Neuronal stem cell (in vitro differentiated cells): ENCODE measurements around the gene LTC4S.

Experiments
- DNase-seq: peaks from one replicate; pipeline ENCODE4 v3.0.0-alpha.2; 2013; ENCODE audit warnings: low spot score
- H2AFZ ChIP-seq: one replicate; pipeline ENCODE4 v1.6.1; 2013; ENCODE audit warnings: mild to moderate bottlenecking, low read length, inconsistent platforms
- H2AK5ac ChIP-seq: 2 replicates; pipeline ENCODE4 v1.6.1; 2013; ENCODE audit warnings: low read depth, mild to moderate bottlenecking, inconsistent platforms, low read length, moderate library complexity, mixed read lengths
- H2BK120ac ChIP-seq: 2 replicates; pipeline ENCODE4 v1.6.1; 2013; ENCODE audit warnings: low read depth, mild to moderate bottlenecking, inconsistent platforms, low read length, moderate library complexity, mixed read lengths
- H2BK12ac ChIP-seq: one replicate; pipeline ENCODE4 v1.6.1; 2013; ENCODE audit warnings: low read length, inconsistent platforms
- H2BK15ac ChIP-seq: 2 replicates; pipeline ENCODE4 v1.6.1; 2013; ENCODE audit warnings: mild to moderate bottlenecking, low read length, inconsistent platforms, mixed read lengths
- H2BK5ac ChIP-seq: one replicate; pipeline ENCODE4 v1.6.1; 2013; ENCODE audit warnings: inconsistent platforms, mild to moderate bottlenecking, low read length, moderate library complexity
- H3K14ac ChIP-seq: one replicate; pipeline ENCODE4 v1.6.1; 2013; ENCODE audit warnings: low read length, inconsistent platforms
- H3K18ac ChIP-seq: 2 replicates; pipeline ENCODE4 v1.6.1; 2013; ENCODE audit warnings: low read length, inconsistent platforms
- H3K23ac ChIP-seq: 2 replicates; pipeline ENCODE4 v1.6.1; 2013; ENCODE audit warnings: low read depth, mild to moderate bottlenecking, mixed read lengths, low read length, inconsistent platforms; ENCODE audit not compliant: poor library complexity
- H3K27ac ChIP-seq: replicated peaks from 3 replicates; pipeline ENCODE4 v1.5.1; 2013; ENCODE audit warnings: low read length, inconsistent platforms
- H3K27me3 ChIP-seq, 3 experiments: 2 replicates each; pipeline ENCODE4 v1.6.1; 2013; ENCODE audit warnings: low read length in 3 of 3, mild to moderate bottlenecking in 2 of 3, inconsistent platforms in 1 of 3, low read depth in 1 of 3, mixed read lengths in 1 of 3, moderate library complexity in 1 of 3; ENCODE audit not compliant: control insufficient read depth in 3 of 3, insufficient read depth in 3 of 3
- H3K36me3 ChIP-seq, 2 donors: replicated peaks in 1 of 2; 2 replicates each; pipeline ENCODE4 v1.6.1; 2013; ENCODE audit warnings: low read length in 2 of 2; ENCODE audit not compliant: control insufficient read depth in 2 of 2, insufficient read depth in 2 of 2
- H3K4ac ChIP-seq: 2 replicates; pipeline ENCODE4 v1.6.1; 2013; ENCODE audit warnings: inconsistent platforms, mild to moderate bottlenecking, low read length, moderate library complexity
- H3K4me1 ChIP-seq, 2 donors: 1 replicate in 1 of 2; 2 replicates in 1 of 2; pipeline ENCODE4 v1.6.1; 2013; ENCODE audit warnings: low read length in 2 of 2, low read depth in 1 of 2; ENCODE audit not compliant: control insufficient read depth in 2 of 2, insufficient read depth in 1 of 2
- H3K4me2 ChIP-seq: one replicate; pipeline ENCODE4 v1.6.1; 2013; ENCODE audit warnings: mild to moderate bottlenecking, low read length, inconsistent platforms; ENCODE audit not compliant: insufficient read depth, poor library complexity, severe bottlenecking
- H3K4me3 ChIP-seq, 2 donors: 2 replicates each; pipeline ENCODE4 v1.5.1; 2013; ENCODE audit warnings: low read length in 2 of 2, mild to moderate bottlenecking in 2 of 2, inconsistent platforms in 1 of 2, moderate library complexity in 1 of 2
- H3K79me1 ChIP-seq: one replicate; pipeline ENCODE4 v1.6.1; 2013; ENCODE audit warnings: low read depth, mild to moderate bottlenecking, inconsistent platforms, low read length, moderate library complexity
- H3K9ac ChIP-seq: one replicate; pipeline ENCODE4 v1.6.1; 2013; ENCODE audit warnings: mild to moderate bottlenecking, low read depth, low read length, inconsistent platforms; ENCODE audit not compliant: poor library complexity
- H3K9me3 ChIP-seq, 2 donors: replicated peaks in 1 of 2; 2 replicates each; pipeline versions ENCODE3 to v1.6.1; 2013; ENCODE audit warnings: low read length in 2 of 2, mild to moderate bottlenecking in 2 of 2, inconsistent platforms in 1 of 2, low read depth in 1 of 2, mixed read lengths in 1 of 2, moderate library complexity in 1 of 2; ENCODE audit not compliant: control insufficient read depth in 2 of 2, insufficient read depth in 1 of 2
- H4K8ac ChIP-seq: one replicate; pipeline ENCODE4 v1.6.1; 2013; ENCODE audit warnings: low read depth, mild to moderate bottlenecking, inconsistent platforms, low read length, moderate library complexity
- H4K91ac ChIP-seq: one replicate; pipeline ENCODE4 v1.6.1; 2013; ENCODE audit warnings: low read length, low read depth, mild to moderate bottlenecking, inconsistent platforms; ENCODE audit not compliant: poor library complexity
- WGBS, 2 donors: extraction: QIAGEN DNeasy Blood & Tissue Kit; methylation state at CpG; one replicate each; pipeline ENCODE4 v1.1.7; 2013; ENCODE audit warnings: missing lambda C conversion rate in 2 of 2, mixed read lengths in 1 of 2; ENCODE audit not compliant: insufficient read length in 2 of 2, insufficient replicate concordance in 1 of 2; ENCODE audit errors: extremely low coverage in 2 of 2; 5-methylcytosine and 5-hydroxymethylcytosine counted together

LTC4S gene

GRCh38 chr5:179830818-179831468, 37.2 kb downstream of the LTC4S start:
- H3K4me2 ChIP-seq = no peak overlapping the region
- no peak overlapping the region for H4K8ac ChIP-seq
- no peak overlapping the region for H2AK5ac ChIP-seq
- no peak for DNase-seq
- H3K18ac ChIP-seq = no peak overlapping the region
- H2BK15ac ChIP-seq = no peak overlapping the region
- H3K9ac ChIP-seq = no peak overlapping the region
- no peak overlapping the region for H3K4me3 ChIP-seq
- H3K27ac ChIP-seq = no peak overlapping the region
- peaks cover 8 to 15% of the 10 kb centered on the region in 2 donors for H3K9me3 ChIP-seq
- H2BK12ac ChIP-seq = no peak overlapping the region
- no peak overlapping the region for H2BK5ac ChIP-seq
- no peak overlapping the region for H2BK120ac ChIP-seq
- no peak overlapping the region for H2AFZ ChIP-seq
- H3K4me1 ChIP-seq = no peaks in the 10 kb centered on the region
- peaks cover 36 to 84% of the 10 kb centered on the region in 2 donors for H3K36me3 ChIP-seq
- H3K23ac ChIP-seq = no peak overlapping the region
- H3K4ac ChIP-seq = no peak overlapping the region
- no peak overlapping the region for H3K14ac ChIP-seq
- H3K27me3 ChIP-seq = no peaks in the 10 kb centered on the region
- H4K91ac ChIP-seq = no peak overlapping the region
- peaks cover 7% of the 10 kb centered on the region for H3K79me1 ChIP-seq
- no CpG with 5 or more reads among the region's 7 CpGs for WGBS, 2 donors

GRCh38 chr5:179832039-179832745, 38.4 kb downstream of the LTC4S start:
- Histone ChIP-seq H3K4me2 (no peak overlapping the region), H3K4ac (no peak overlapping the region), H3K23ac (peak overlapping the region; percentile 87), H2BK12ac (no peak overlapping the region), H3K27ac (no peak overlapping the region), H4K8ac (no peak overlapping the region), H3K4me1 (no peaks in the 10 kb centered on the region), H3K18ac (no peak overlapping the region), H2BK5ac (no peak overlapping the region), H3K36me3 (peaks cover 47 to 84% of the 10 kb centered on the region in 2 donors), H3K79me1 (peaks cover 7% of the 10 kb centered on the region), H2BK120ac (no peak overlapping the region), H3K27me3 (no peaks in the 10 kb centered on the region), H2AK5ac (peak overlapping the region; percentile 75), H3K9ac (peak overlapping the region; percentile 25), H3K4me3 (no peak overlapping the region), H2BK15ac (no peak overlapping the region), H4K91ac (no peak overlapping the region), H2AFZ (no peak overlapping the region), H3K14ac (no peak overlapping the region), H3K9me3 (peaks cover 10 to 15% of the 10 kb centered on the region in 2 donors)
- no CpG with 5 or more reads among the region's 20 CpGs for WGBS, 2 donors
- DNase-seq = no peak

- H3K27me3 ChIP-seq = no peaks in the 10 kb centered on the region
- H3K4me3 ChIP-seq = no peak overlapping the region
- H3K18ac ChIP-seq = no peak overlapping the region
- no peak overlapping the region for H3K9ac ChIP-seq
- H3K36me3 ChIP-seq = peaks cover 55 to 84% of the 10 kb centered on the region in 2 donors
- H3K4me2 ChIP-seq = peak overlapping the region; percentile 18
- no peak overlapping the region for H3K14ac ChIP-seq
- H2BK12ac ChIP-seq = no peak overlapping the region
- no CpG with 5 or more reads among the region's 23 CpGs for WGBS, 2 donors
- no peak overlapping the region for H4K8ac ChIP-seq
- H2BK120ac ChIP-seq = no peak overlapping the region
- H3K23ac ChIP-seq = peak overlapping the region; percentile 80
- no peak overlapping the region for H2AFZ ChIP-seq
- peaks cover 10 to 15% of the 10 kb centered on the region in 2 donors for H3K9me3 ChIP-seq
- H3K27ac ChIP-seq = no peak overlapping the region
- no peaks in the 10 kb centered on the region for H3K4me1 ChIP-seq
- DNase-seq = no peak
- H2BK5ac ChIP-seq = no peak overlapping the region
- no peak overlapping the region for H3K4ac ChIP-seq
- H4K91ac ChIP-seq = no peak overlapping the region
- H2BK15ac ChIP-seq = no peak overlapping the region
- H2AK5ac ChIP-seq = peak overlapping the region; percentile 14
- peaks cover 9% of the 10 kb centered on the region for H3K79me1 ChIP-seq
These were observed 39.4 kb downstream of the LTC4S start for GRCh38 chr5:179833056-179833708.

GRCh38 chr5:179833709-179834070, 39.9 kb downstream of the LTC4S start:
- H4K91ac ChIP-seq = no peak overlapping the region
- no peaks in the 10 kb centered on the region for H3K4me1 ChIP-seq
- H4K8ac ChIP-seq = no peak overlapping the region
- H3K27ac ChIP-seq = no peak overlapping the region
- H2AFZ ChIP-seq = no peak overlapping the region
- no peak overlapping the region for H2BK5ac ChIP-seq
- no peaks in the 10 kb centered on the region for H3K27me3 ChIP-seq
- H3K23ac ChIP-seq = peak overlapping the region; percentile 80
- H3K9me3 ChIP-seq = peaks cover 10 to 14% of the 10 kb centered on the region in 2 donors
- H3K9ac ChIP-seq = no peak overlapping the region
- H3K4me3 ChIP-seq = no peak overlapping the region
- H3K14ac ChIP-seq = no peak overlapping the region
- no peak overlapping the region for H3K18ac ChIP-seq
- DNase-seq = no peak
- H2AK5ac ChIP-seq = no peak overlapping the region
- H3K4ac ChIP-seq = no peak overlapping the region
- no peak overlapping the region for H2BK120ac ChIP-seq
- no peak overlapping the region for H2BK15ac ChIP-seq
- peaks cover 57 to 86% of the 10 kb centered on the region in 2 donors for H3K36me3 ChIP-seq
- peaks cover 9% of the 10 kb centered on the region for H3K79me1 ChIP-seq
- no CpG with 5 or more reads among the region's 3 CpGs for WGBS, 2 donors
- no peak overlapping the region for H3K4me2 ChIP-seq
- H2BK12ac ChIP-seq = no peak overlapping the region
